Activated CD4-positive, alpha-beta T cell treated with anti-CD3 and anti-CD28 coated beads, Interleukin-2, amount 50 U/mL, for 1 hour (primary cell): ENCODE results near the gene CPLANE2.
A peak's percentile ranks its signal among the peaks of the same experiment; 100 is the strongest.
"Not testable (repeated sequence)": the region's sequence is repeated elsewhere in the genome, so short reads cannot be mapped to it uniquely, and the experiment has no call there.

Source experiments
- DNase-seq: peaks from one replicate; pipeline ENCODE4 v3.0.0-alpha.2; 2020

Gene CPLANE2

DNA sequence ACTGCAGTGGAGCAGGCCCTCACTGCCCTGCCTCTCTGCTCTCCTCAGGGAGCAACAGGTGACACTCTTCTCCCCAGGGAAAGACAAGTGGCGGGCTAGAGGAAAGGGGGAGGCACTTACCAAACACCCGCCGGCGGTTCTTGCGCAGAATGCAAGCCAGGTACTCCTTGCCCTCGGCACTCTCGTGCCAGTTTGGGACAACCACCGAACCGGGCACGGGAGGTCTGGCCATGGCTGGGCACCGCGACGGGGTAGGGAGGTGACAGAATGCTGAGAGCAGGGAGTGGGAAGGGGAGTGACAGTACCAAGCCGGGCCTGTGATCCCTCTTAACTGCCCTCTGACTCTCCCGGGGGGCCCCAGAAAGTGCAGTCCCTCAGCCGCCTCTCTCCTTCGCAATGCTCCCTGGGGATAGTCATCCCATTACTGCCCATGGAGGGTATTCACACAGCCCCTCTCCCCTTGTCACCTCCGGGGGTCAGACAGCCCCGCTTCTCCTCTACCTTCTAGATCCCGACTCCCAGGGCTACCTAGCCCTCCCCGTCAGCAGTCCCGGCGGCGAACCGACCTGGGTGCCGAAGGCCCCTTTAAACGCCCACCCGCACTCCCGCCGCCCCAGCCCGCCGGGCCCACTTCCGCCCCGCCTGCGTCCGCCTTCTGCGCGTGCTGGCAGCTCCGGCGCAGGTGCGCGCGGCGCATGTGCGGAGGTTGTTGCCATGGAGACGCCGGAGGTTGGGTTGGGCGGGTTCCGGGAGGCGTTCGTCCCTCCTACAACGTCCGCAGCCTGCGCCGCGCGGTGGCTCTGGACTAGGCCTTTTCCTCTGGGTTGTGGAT is at the start of gene CPLANE2:
Gene CPLANE2 (minus strand): TSS at position 673 of the 832 bp plus-strand sequence. CDS start 441 bp downstream, at position 232.
- DNase-seq = peak; percentile 95

DNA sequence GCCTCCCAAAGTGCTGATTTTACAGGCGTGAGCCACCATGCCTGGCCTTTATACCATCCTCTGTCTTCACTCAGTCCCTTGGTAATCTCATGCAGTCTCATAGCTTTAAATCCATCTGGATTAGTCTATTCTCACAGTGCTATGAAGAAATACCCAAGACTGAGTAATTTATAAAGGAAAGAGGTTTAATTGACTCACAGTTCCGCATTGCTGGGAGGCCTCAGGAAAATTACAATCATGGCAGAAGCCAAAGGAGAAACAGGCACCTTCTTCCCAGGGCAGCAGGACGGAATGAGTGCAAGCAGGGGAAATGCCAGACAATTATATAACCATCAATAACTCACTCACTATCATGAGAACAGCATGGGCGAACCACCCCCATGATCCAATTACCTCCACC is 49.1 kb upstream of the CPLANE2 start:
- DNase-seq = no peak

DNA sequence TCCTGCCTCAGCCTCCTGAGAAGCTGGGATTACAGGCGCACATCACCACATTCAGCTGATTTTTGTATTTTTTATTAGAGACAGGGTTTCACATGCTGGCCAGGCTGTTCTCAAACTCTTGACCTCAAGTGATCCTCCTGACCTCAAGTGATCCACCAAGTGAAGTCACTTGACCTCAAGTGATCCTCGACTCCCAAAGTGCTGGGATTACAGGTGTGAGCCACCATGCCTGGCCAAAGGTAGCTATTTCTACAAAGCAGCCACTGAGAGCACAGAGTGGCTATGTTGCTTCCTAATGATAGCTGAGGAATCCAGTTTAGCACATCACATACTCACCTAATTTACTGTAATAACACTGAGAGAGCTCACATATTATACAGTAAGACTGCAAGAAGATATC is 44.8 kb upstream of the CPLANE2 start:
- DNase-seq = no peak

GRCh38 chr1:16279186-16279585 is 42.2 kb upstream of the CPLANE2 start:
- no peak for DNase-seq

DNA sequence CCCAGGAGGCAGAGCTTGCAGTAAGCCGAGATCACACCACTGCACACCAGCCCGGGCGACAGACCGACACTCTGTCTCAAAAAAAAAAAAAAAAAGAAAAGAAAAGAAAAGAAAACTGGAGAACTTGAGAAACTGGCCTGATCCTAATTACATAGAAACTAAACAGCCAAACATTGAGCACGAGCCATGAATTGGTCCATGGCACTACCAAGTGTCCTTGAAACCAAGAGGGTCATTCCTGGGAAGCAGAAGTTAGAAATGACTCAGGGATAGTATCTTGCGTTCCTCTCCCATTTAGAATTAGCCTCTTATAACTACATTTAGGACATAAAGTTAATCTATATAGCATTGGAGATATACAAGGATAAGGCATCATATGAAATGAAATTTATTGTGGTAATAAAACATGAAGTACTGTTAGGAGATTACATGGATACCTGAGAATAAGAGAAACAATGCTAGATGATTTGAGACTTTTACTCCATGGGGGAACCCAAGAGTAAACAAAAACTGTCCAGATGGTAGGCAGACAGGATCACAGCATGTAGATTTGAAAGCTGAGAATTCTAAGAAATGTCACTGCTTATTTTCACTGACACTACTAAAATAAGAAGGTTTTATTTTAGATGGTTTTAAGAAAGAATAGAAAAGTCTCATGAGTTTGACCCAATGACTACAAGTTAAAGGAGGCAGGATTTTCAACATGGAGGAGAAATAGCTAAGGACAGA is 39.5 kb upstream of the CPLANE2 start:
- no peak for DNase-seq

- DNase-seq = no peak
Observed at GRCh38 chr1:16275591-16275990, 38.6 kb upstream of the CPLANE2 start.

DNA sequence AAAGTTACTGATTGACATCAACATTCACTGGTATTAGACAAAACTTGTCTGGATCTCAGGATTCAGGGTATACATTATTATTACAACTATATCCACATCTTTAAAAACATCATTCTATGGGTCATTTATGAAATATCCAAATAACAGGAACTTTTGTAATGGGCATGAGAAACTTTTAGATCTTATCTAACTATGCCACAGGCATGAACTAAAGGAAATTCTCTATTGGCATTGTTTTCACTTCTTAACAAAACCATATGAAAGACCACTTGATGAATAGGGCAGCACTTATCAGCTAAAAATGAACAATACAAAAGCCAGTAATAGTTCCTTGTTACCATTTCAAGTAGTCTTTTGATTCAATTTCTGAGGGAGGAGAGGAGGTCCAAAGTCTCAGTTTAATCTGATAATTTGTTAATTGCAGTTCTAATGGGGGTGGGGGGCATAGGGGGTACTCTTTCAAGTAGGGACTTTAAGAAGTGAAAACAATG is 30.8 kb upstream of the CPLANE2 start:
- no peak for DNase-seq

- DNase-seq = no peak
Observed at GRCh38 chr1:16266411-16267118, 29.6 kb upstream of the CPLANE2 start.

DNA sequence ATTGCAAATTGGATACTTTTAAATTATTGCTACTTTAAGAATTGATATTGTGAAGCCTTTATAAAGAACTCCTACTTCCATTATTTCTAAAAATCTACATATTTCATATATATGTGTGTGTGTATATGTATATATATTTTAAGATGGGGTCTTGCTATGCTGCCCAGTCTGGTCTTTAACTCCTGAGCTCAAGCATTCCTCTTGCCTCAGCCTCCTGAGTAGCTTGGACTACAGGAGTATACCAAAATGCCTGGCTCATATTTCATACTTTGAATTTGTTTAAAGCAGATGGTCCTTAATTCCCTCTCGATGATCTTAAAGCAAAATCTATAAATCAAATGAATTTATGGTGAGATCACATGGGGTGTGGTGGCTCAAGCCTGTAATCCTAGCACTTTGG is 25.1 kb upstream of the CPLANE2 start:
- no peak for DNase-seq

DNA sequence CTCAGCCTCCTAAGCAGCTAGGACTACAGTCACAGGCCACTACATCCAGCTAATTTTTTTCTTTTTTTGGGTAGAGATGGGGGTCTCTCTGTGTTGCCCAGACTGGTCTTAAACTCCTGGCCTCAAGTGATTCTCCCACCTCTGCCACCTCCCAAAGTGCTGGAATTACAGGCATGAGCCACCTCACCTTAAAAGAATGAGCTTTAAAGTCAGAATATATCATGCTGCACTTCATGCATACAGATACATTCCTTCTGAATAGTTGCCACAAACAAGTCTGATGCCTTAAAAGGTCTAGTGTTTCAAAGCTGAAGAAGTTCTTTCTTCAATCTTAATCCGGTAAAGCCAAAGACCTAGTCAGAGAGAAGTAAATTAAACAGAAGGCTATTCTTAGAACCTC is 23.8 kb upstream of the CPLANE2 start:
- no peak for DNase-seq

GRCh38 chr1:16258591-16259135 is 21.7 kb upstream of the CPLANE2 start:
- DNase-seq = no peak

DNA sequence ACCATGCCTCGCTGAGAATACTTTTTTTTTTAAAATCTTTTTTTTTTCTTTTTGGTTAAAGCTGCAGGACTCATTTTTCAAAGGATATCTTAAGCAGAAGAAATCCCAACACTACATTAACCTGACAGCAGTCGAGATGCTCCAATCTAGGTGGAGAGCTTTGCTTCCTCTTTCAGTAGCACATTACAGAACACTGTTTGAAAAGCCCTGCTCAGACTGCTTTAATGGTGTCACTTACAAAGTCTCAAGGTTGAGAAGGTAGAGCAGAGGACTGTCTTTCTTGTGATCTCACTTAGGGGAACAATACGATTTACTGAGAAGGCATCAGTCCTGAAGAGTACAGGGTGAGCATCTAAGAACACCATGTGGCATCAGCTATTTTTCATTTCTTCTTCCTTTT is 21.0 kb upstream of the CPLANE2 start:
- DNase-seq = no peak

DNA sequence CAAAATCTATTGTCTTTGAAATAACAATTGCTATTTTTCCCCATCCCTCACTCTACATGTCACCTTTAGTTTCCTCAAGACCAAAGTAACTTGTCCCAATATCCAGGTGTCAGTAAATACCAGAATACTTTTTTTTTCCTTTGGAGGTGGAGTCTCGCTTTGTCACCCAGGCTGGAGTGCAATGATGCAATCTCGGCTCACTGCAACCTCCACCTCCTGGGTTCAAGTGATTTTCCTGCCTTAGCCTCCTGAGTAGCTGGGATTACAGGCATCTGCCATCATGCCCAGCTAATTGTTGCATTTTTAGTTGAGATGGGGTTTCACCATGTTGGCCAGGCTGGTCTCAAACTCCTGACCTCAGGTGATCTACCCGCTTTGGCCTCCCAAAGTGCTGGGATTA is 20.6 kb upstream of the CPLANE2 start:
- DNase-seq = not testable (repeated sequence)

- DNase-seq = no peak
Observed at GRCh38 chr1:16256478-16256877, 19.5 kb upstream of the CPLANE2 start.

DNA sequence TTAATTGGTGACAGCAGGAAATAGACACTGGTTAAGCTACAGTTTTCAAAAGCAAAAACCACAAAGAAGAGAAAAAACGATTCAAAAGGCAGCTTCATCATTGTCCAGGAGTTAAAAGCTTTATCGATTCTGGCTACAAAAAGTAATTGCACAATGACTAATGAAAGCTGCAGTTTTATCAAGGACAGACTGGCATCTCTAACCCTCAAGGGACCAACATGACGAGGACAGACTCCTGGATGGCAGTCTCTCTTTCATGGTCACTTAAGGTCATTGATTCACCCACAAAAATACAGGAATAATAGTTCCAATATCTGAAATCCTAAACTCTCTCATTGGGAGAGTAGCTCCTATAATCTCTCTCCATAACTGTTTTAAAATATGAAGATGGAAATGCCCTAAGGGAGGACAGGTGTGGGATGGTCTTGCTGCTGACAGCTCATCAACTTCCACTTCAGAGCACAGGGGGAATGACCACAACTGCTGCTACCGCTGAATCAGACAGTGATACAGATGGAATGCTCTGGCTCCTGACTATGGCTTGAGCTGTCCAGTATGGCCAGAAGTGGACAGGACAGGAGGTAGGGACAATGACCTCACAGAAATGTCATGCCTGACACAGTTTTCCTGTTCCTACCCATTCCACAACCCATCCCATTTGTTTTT is 17.4 kb upstream of the CPLANE2 start:
- no peak for DNase-seq

GRCh38 chr1:16253332-16253922 is 16.4 kb upstream of the CPLANE2 start:
- DNase-seq = no peak

DNA sequence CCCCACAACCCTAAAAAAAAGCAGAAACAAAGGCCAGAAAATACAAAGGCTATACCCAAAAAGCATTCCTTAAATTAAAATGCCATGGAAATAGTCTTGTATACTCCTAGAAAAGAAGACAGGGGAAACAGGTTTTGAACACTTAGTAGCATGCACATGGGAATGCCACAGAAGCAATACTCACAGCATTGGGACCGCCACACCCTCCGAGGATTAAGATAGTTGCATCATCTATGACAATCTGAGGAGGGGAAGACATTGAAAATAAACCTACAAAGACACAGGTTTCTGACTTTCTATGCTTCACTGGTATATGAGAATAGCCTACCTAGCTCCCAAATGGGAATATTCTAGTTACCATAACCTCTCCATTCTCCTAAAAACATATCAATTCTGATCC is 15.9 kb upstream of the CPLANE2 start:
- DNase-seq = no peak

DNA sequence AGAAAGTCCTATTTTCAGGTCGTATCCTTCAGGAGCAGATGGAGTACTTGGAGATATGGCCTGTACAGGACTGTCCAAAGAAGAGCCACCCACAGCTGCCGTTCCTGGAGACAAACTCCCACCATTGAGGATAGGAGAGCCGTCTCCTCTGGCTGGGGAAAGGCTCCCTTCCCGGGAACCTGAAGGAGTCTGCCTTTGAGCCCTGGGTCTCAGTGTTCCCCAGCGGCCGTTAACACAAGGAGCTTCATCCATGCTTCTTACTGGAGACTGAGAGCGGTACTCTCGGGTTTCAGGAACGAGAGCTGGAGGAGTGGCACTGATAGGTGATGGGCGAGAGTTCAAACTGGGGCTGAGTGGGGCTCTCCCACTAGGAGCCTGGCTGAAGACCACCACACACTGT is 14.4 kb upstream of the CPLANE2 start:
- DNase-seq = no peak

DNA sequence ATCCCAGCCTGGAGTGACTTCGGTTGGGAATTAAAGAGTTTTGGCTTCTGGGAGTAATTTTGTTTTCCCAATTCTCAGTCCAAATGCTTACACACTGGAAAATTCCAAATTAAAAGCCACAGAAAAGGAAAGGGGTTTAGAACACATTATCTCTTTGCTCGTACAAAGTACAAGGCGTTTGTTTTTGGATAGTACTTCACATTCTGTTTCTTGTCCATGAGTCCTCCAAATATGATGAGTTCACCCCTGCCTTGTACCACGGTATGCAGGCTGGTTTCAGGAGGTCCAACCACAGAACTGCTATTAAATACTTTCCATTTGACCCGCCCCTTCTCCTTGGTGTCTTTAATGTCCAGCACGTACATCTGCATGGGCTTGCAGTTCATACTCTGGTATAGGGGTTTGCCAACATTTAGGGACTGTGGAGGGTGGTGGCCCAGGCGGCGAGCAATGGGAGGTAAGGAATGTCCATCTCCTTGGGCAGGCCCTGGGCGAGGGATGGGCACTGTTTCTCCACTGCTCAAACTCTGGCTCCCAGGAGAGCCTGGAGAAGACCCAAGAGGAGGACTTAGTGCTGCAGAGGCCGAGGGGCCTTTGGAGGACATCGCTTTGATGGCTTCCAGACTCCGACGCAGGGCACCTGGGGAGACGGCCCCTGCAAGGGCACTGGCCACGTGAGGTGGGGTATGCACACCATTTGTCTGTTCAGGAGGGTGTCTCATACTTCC is 13.7 kb upstream of the CPLANE2 start:
- no peak for DNase-seq

DNA sequence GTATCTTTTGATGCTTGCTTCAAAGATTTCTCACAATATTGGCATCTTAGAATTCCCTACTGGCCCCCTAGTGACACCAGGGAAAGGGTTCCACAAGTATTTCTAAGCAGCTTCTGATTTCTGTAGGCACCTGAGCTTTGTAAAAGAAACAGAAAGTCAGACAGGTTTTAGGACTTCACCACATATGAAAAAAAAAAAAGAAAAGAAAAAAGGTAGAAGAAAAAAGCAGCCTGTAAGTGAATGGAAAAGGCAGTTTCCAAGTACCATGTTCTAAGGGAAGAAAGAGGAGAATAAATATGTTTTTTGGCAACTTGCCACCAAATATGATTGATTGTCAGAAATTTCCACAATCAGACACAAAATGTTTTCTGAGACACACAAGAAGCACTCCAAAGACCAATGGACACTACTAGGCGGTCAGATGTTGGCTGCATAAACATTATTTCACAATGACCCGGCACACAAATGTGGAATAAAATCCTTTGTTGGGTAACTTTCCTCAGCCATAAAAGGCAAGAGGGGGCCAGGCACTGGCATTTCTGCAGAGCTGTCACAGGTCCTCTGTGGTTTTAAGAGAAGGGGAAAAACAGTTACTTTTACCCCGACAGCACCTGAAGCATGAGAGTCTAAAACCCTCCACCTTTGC is 12.7 kb upstream of the CPLANE2 start:
- DNase-seq = no peak
